ENCODE measurements around the gene MCC. TPM values are rescaled to one million over a fixed set of nuclear protein-coding genes. Genes with fewer than 3 reads are reported as not detected.

The MCC gene
- total and polyA plus RNA-seq, 12 donors = 4.2 to 34.1 (median 25.2) TPM

- no peak overlapping the region for H3K4me3 ChIP-seq
- no peaks in the 10 kb centered on the region for H3K36me3 ChIP-seq
- peaks cover 16 to 85% (median 63%) of the 10 kb centered on the region in 9 donors for H3K4me1 ChIP-seq
- no peaks in the 10 kb centered on the region for H3K9me3 ChIP-seq
- H3K27ac ChIP-seq = no peak overlapping the region
- ATAC-seq (no peak), DNase-seq (no peak)
- intact Hi-C loops (cut with DNase I) = no loop called here
- no peaks in the 10 kb centered on the region for H3K27me3 ChIP-seq
- TF ChIP-seq CTCF (IDR thresholded peaks at IDR 0.05) = no peak
- 95 to 96% methylated on average over 2 of the region's 2 CpGs for WGBS, 2 donors
Observed at GRCh38 chr5:113167985-113168384, 320.3 kb downstream of the MCC start.

- H3K9me3 ChIP-seq = no peaks in the 10 kb centered on the region
- intact Hi-C loops (cut with DNase I) = no loop called here
- H3K27me3 ChIP-seq = no peaks in the 10 kb centered on the region
- WGBS, 2 donors = 76 to 84% methylated on average over 7 of the region's 7 CpGs
- DNase-seq = no peak
- TF ChIP-seq CTCF (IDR thresholded peaks at IDR 0.05) = no peak
- peaks cover 16 to 95% (median 64%) of the 10 kb centered on the region in 9 donors for H3K4me1 ChIP-seq
- no peak for ATAC-seq
- no peak overlapping the region for H3K27ac ChIP-seq
- no peaks in the 10 kb centered on the region for H3K36me3 ChIP-seq
- no peak overlapping the region for H3K4me3 ChIP-seq
Observed at GRCh38 chr5:113166852-113167366, 321.3 kb downstream of the MCC start.

GRCh38 chr5:113166261-113166660 lies 322.0 kb downstream of the MCC start:
- DNase-seq (no peak), ATAC-seq (peak in 6 of 8 donors; percentile 27 to 60 (median 52))
- Histone ChIP-seq H3K4me3 (no peak overlapping the region), H3K27ac (no peak overlapping the region), H3K36me3 (no peaks in the 10 kb centered on the region), H3K9me3 (no peaks in the 10 kb centered on the region), H3K27me3 (no peaks in the 10 kb centered on the region), H3K4me1 (peaks cover 16 to 94% (median 65%) of the 10 kb centered on the region in 9 donors)
- intact Hi-C loops (cut with DNase I) = no loop called here
- TF ChIP-seq CTCF (IDR thresholded peaks at IDR 0.05) = no peak
- WGBS, 2 donors = 45% methylated on average over 4 of the region's 4 CpGs

DNA sequence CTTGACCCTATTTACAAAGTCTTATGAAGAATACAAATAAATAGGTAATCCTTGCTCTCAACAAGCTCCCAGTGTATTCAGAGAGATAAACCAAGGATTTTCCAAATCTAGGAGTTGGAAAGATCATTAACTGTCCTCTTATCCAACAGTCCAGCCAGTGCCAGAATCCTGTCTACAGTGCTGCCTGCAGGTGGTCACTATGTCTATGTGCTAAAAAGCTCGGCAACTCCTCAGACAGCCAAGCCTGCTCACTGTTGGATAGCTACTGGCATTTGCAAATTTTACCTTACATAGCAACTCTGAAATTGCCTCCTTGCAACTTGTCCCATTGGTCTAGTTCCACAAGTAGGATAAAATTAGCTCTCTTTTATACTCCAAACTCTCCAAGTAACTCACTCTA lies 324.2 kb downstream of the MCC start:
- no peak for TF ChIP-seq CTCF (IDR thresholded peaks at IDR 0.05)
- Histone ChIP-seq H3K27me3 (no peaks in the 10 kb centered on the region), H3K4me3 (no peak overlapping the region), H3K4me1 (peaks cover 8 to 79% (median 53%) of the 10 kb centered on the region in 9 donors), H3K9me3 (no peaks in the 10 kb centered on the region), H3K27ac (no peak overlapping the region), H3K36me3 (no peaks in the 10 kb centered on the region)
- intact Hi-C loops (cut with DNase I) = no loop called here
- ATAC-seq (no peak), DNase-seq (no peak)
- 19 to 34% methylated on average over 1 of the region's 1 CpG for WGBS, 2 donors

All from heart right ventricle (tissue), 16 donors.